ENCODE measurements around the gene HSPG2. TPM values are rescaled to one million over a fixed set of nuclear protein-coding genes. Genes with fewer than 3 reads are reported as not detected.
"Not testable (repeated sequence)": the region's sequence is repeated elsewhere in the genome, so short reads cannot be mapped to it uniquely, and the experiment has no call there.

The HSPG2 gene
- total RNA-seq: 3.2 TPM
- polyA plus RNA-seq: under 1 TPM in 3 of 4 donors, not detected in 1; 0.05 to 0.23 (median 0.10) TPM

DNA sequence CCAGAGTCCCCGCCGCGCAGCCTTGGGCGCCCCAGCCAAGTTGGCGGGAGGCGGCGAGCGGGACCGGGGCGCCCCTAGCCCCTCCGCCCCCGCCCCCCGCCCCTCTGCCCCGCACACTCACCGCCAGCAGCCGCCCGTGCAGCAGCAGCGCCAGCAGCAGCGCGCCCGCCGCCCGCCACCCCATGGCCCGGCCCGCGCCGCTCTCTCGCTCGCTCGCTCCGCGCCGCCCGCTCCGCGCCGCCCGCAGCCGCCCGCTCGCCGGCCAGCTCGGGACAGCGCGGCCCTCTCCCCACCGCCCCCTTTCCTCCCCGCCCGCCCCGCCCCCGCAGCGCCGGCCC is at the start of gene HSPG2:
HSPG2 (minus strand) TSS at position 277 of the 338 bp plus-strand sequence; CDS start at position 184, 93 bp downstream.
- ATAC-seq (ENCODE audit: low read depth in 2 of 2): peak; percentile 28 to 33
- H3K9me3 Mint-ChIP-seq: no peaks in the 10 kb centered on the region
- peaks cover 0 to 23% (median 6%) of the 10 kb centered on the region in 4 donors for H3K4me1 Mint-ChIP-seq
- peaks cover 10% of the 10 kb centered on the region for H3K4me1 ChIP-seq (ENCODE audit: control insufficient read depth, insufficient read depth, low read length, poor library complexity, severe bottlenecking)
- H3K4me3 Mint-ChIP-seq: peak within 1 kb of the TSS; percentile 84 to 99 (median 92)
- H3K36me3 ChIP-seq (ENCODE audit: control insufficient read depth, insufficient read depth, low read length): no peaks in the 10 kb centered on the region
- peaks cover 2% of the 10 kb centered on the region for H3K27me3 ChIP-seq (ENCODE audit: control insufficient read depth, insufficient read depth, low read length)
- H3K36me3 Mint-ChIP-seq: peaks cover 4% of the 10 kb centered on the region
- no peak for DNase-seq
- no peak within 1 kb of the TSS for H3K27ac ChIP-seq (ENCODE audit: insufficient read depth, low read length, poor library complexity, severe bottlenecking)
- H3K9me3 ChIP-seq (ENCODE audit: control insufficient read depth in 2 of 2, low read length in 2 of 2): no peaks in the 10 kb centered on the region
- H3K4me3 ChIP-seq (ENCODE audit: low read depth, low read length): peak within 1 kb of the TSS; percentile 67
- peaks cover 35% of the 10 kb centered on the region for H3K27me3 Mint-ChIP-seq
- peak within 1 kb of the TSS in 2 of 3 donors; percentile 40 to 92 for H3K27ac Mint-ChIP-seq

DNA sequence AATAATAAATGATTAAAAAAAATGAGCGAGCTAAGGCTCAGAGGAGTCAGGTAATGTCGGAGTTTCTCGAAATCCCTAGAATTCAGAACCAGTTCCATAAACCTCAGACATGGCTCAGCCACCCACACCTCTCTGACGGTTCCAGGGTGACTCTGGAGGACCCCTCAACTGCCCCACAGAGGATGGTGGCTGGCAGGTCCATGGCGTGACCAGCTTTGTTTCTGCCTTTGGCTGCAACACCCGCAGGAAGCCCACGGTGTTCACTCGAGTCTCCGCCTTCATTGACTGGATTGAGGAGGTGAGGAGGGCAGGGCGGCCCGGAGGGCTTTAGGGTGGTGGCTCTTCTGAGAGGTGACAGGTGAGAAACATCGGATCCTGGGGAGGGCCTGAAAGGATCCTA is 49.3 kb upstream of the HSPG2 start:
- not testable (repeated sequence) for H3K4me1 Mint-ChIP-seq

DNA sequence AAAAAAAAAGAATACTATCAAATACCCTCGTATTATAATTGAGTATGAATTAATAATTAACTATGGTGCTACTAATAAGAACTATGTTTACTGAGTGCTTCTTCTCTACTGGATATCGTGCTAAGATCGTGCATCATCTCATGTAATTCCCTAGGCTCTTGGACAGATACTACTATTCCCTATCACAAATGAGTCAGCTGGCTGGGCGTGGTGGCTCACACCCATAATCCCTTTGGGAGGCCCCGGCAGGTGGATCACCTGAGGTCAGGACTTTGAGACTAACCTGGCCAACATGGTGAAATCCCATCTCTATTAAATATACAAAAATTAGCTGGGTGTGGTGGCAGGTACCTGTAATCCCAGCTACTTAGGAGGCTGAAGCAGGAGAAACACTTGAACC is 48.8 kb upstream of the HSPG2 start:
- not testable (repeated sequence) for H3K27me3 ChIP-seq (ENCODE audit: control insufficient read depth, insufficient read depth, low read length); H3K4me1 Mint-ChIP-seq; H3K36me3 Mint-ChIP-seq; H3K27me3 Mint-ChIP-seq; H3K27ac Mint-ChIP-seq; H3K9me3 Mint-ChIP-seq; H3K9me3 ChIP-seq (ENCODE audit: control insufficient read depth in 2 of 2, low read length in 2 of 2); ATAC-seq (ENCODE audit: low read depth in 2 of 2); H3K4me3 Mint-ChIP-seq; H3K27ac ChIP-seq (ENCODE audit: insufficient read depth, low read length, poor library complexity, severe bottlenecking); H3K36me3 ChIP-seq (ENCODE audit: control insufficient read depth, insufficient read depth, low read length); H3K4me1 ChIP-seq (ENCODE audit: control insufficient read depth, insufficient read depth, low read length, poor library complexity, severe bottlenecking); H3K4me3 ChIP-seq (ENCODE audit: low read depth, low read length); DNase-seq

More for the DNA sequence above, 49.3 kb upstream of the HSPG2 start:
- H3K27me3 Mint-ChIP-seq; H3K27ac ChIP-seq (ENCODE audit: insufficient read depth, low read length, poor library complexity, severe bottlenecking); H3K9me3 Mint-ChIP-seq; H3K27ac Mint-ChIP-seq; H3K4me3 Mint-ChIP-seq; DNase-seq; ATAC-seq (ENCODE audit: low read depth in 2 of 2); H3K27me3 ChIP-seq (ENCODE audit: control insufficient read depth, insufficient read depth, low read length); H3K4me3 ChIP-seq (ENCODE audit: low read depth, low read length); H3K36me3 Mint-ChIP-seq; H3K4me1 ChIP-seq (ENCODE audit: control insufficient read depth, insufficient read depth, low read length, poor library complexity, severe bottlenecking); H3K36me3 ChIP-seq (ENCODE audit: control insufficient read depth, insufficient read depth, low read length); H3K9me3 ChIP-seq (ENCODE audit: control insufficient read depth in 2 of 2, low read length in 2 of 2): not testable (repeated sequence)

GRCh38 chr1:21983539-21983938 is 46.4 kb upstream of the HSPG2 start:
- not testable (repeated sequence) for H3K9me3 Mint-ChIP-seq; H3K4me1 Mint-ChIP-seq; H3K36me3 ChIP-seq (ENCODE audit: control insufficient read depth, insufficient read depth, low read length); H3K27ac ChIP-seq (ENCODE audit: insufficient read depth, low read length, poor library complexity, severe bottlenecking); H3K4me1 ChIP-seq (ENCODE audit: control insufficient read depth, insufficient read depth, low read length, poor library complexity, severe bottlenecking); H3K27me3 ChIP-seq (ENCODE audit: control insufficient read depth, insufficient read depth, low read length); DNase-seq; H3K27ac Mint-ChIP-seq; ATAC-seq (ENCODE audit: low read depth in 2 of 2); H3K9me3 ChIP-seq (ENCODE audit: control insufficient read depth in 2 of 2, low read length in 2 of 2); H3K36me3 Mint-ChIP-seq; H3K4me3 ChIP-seq (ENCODE audit: low read depth, low read length); H3K27me3 Mint-ChIP-seq; H3K4me3 Mint-ChIP-seq

GRCh38 chr1:21982122-21982521 is 45.0 kb upstream of the HSPG2 start:
- H3K4me1 ChIP-seq (ENCODE audit: control insufficient read depth, insufficient read depth, low read length, poor library complexity, severe bottlenecking); ATAC-seq (ENCODE audit: low read depth in 2 of 2); H3K4me1 Mint-ChIP-seq; H3K27ac Mint-ChIP-seq; H3K9me3 ChIP-seq (ENCODE audit: control insufficient read depth in 2 of 2, low read length in 2 of 2); DNase-seq; H3K36me3 ChIP-seq (ENCODE audit: control insufficient read depth, insufficient read depth, low read length); H3K27ac ChIP-seq (ENCODE audit: insufficient read depth, low read length, poor library complexity, severe bottlenecking); H3K36me3 Mint-ChIP-seq; H3K27me3 ChIP-seq (ENCODE audit: control insufficient read depth, insufficient read depth, low read length); H3K4me3 Mint-ChIP-seq; H3K27me3 Mint-ChIP-seq; H3K4me3 ChIP-seq (ENCODE audit: low read depth, low read length); H3K9me3 Mint-ChIP-seq: not testable (repeated sequence)

- H3K4me1 ChIP-seq (ENCODE audit: control insufficient read depth, insufficient read depth, low read length, poor library complexity, severe bottlenecking); H3K36me3 ChIP-seq (ENCODE audit: control insufficient read depth, insufficient read depth, low read length); H3K27me3 Mint-ChIP-seq; H3K27me3 ChIP-seq (ENCODE audit: control insufficient read depth, insufficient read depth, low read length); DNase-seq; H3K4me1 Mint-ChIP-seq; H3K4me3 ChIP-seq (ENCODE audit: low read depth, low read length); H3K27ac ChIP-seq (ENCODE audit: insufficient read depth, low read length, poor library complexity, severe bottlenecking); H3K27ac Mint-ChIP-seq; H3K9me3 ChIP-seq (ENCODE audit: control insufficient read depth in 2 of 2, low read length in 2 of 2); H3K36me3 Mint-ChIP-seq; H3K4me3 Mint-ChIP-seq; H3K9me3 Mint-ChIP-seq; ATAC-seq (ENCODE audit: low read depth in 2 of 2): not testable (repeated sequence)
These were observed 44.1 kb upstream of the HSPG2 start for GRCh38 chr1:21981253-21981652.

DNA sequence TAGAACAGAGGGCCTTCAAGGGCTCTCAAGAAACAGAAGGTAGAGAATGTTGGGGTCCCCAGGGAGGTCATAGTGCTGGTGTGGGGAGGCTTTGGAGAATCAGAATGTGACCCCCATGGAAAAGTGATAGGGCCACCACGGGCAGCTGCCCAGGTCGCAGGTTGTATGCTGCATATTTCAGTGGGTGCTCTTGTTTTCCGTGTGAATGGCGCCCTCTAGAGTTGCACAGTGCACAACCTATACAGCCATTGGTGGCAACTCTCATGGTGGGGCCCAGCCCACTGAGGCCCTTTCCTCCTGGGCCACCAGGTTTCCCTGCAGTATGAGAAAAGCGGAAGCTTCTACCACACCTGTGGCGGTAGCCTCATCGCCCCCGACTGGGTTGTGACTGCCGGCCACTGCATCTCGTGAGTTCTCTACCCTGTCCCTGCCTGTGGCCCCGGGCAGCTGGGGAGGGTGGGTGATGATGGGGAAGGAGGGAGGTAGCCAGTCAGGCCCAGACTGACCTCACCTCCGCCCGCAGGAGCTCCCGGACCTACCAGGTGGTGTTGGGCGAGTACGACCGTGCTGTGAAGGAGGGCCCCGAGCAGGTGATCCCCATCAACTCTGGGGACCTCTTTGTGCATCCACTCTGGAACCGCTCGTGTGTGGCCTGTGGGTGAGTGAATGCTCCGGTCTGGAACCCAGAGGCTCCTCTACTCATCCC is 43.6 kb upstream of the HSPG2 start:
- ATAC-seq (ENCODE audit: low read depth in 2 of 2); H3K4me1 Mint-ChIP-seq; H3K36me3 Mint-ChIP-seq; H3K9me3 Mint-ChIP-seq; H3K27me3 Mint-ChIP-seq; H3K4me1 ChIP-seq (ENCODE audit: control insufficient read depth, insufficient read depth, low read length, poor library complexity, severe bottlenecking); H3K27me3 ChIP-seq (ENCODE audit: control insufficient read depth, insufficient read depth, low read length); H3K9me3 ChIP-seq (ENCODE audit: control insufficient read depth in 2 of 2, low read length in 2 of 2); H3K4me3 Mint-ChIP-seq; H3K4me3 ChIP-seq (ENCODE audit: low read depth, low read length); H3K27ac Mint-ChIP-seq; H3K36me3 ChIP-seq (ENCODE audit: control insufficient read depth, insufficient read depth, low read length); H3K27ac ChIP-seq (ENCODE audit: insufficient read depth, low read length, poor library complexity, severe bottlenecking): not testable (repeated sequence)
- DNase-seq: peak in 1 of 3 donors; percentile 48

DNA sequence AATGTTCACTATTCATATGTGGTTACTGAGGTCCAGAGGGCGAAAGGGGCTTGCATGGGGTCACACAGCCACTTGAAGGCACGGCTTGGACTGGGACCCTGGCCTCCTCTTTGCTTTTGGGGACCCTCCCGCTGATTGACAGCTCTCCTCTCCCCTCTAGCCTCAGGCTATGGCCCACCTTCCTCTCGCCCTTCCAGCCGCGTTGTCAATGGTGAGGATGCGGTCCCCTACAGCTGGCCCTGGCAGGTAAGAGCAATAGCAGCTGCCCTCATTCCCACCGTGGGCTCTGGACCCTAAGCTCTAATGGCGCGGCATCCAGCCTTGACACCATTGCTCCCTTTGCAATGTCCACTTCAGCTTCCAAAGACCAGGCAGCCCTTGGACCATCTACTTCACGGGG is 41.1 kb upstream of the HSPG2 start:
- H3K27me3 Mint-ChIP-seq; H3K9me3 ChIP-seq (ENCODE audit: control insufficient read depth in 2 of 2, low read length in 2 of 2); H3K9me3 Mint-ChIP-seq; H3K27ac ChIP-seq (ENCODE audit: insufficient read depth, low read length, poor library complexity, severe bottlenecking); H3K27me3 ChIP-seq (ENCODE audit: control insufficient read depth, insufficient read depth, low read length); H3K4me3 Mint-ChIP-seq; H3K36me3 Mint-ChIP-seq; H3K4me3 ChIP-seq (ENCODE audit: low read depth, low read length); H3K4me1 ChIP-seq (ENCODE audit: control insufficient read depth, insufficient read depth, low read length, poor library complexity, severe bottlenecking); H3K27ac Mint-ChIP-seq; H3K4me1 Mint-ChIP-seq; H3K36me3 ChIP-seq (ENCODE audit: control insufficient read depth, insufficient read depth, low read length); DNase-seq; ATAC-seq (ENCODE audit: low read depth in 2 of 2): not testable (repeated sequence)
